ENCODE measurements around the gene SERPINE3.

SERPINE3 gene

DNA sequence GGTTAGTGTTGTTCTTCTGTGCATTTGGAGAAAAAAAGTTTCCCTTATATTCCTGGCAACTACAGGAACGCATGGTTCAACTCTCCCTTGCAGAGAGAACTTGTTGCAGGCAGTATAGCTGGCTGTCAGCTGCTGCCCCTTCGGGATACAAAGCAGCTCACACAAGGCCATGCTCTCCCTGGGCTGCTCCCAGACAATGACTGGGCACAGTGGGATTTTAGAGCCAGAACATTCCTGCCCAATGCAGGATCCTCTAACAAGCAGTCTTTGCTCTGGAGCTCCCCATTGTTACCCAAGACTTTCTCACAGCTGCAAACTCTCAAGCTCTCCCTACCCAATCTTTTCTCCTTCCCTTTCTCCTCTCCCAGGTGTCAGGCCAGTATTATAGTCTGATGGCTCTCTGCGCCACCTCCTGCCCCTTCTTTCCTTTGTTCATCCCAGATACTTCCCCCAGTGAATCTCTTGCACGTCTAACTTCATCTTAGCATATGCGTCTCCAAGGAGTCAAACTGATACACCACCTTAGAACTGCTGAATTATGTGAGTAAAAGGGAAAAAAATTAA is 27.5 kb upstream of the SERPINE3 start:
- Histone ChIP-seq H3K4me1 (ENCODE audit: control insufficient read depth in 1 of 2, insufficient read depth in 2 of 2, low read length in 2 of 2) (no peaks in the 10 kb centered on the region), H3K36me3 (ENCODE audit: control insufficient read depth in 1 of 2, insufficient read depth in 2 of 2, low read length in 2 of 2) (no peaks in the 10 kb centered on the region), H3K27ac (ENCODE audit: low read depth, low read length) (no peak overlapping the region), H3K4me3 (ENCODE audit: low read depth in 1 of 2, low read length in 2 of 2) (no peak overlapping the region), H3K9me3 (ENCODE audit: control insufficient read depth in 1 of 2, low read length in 2 of 2) (no peaks in the 10 kb centered on the region), H3K27me3 (ENCODE audit: control insufficient read depth in 1 of 2, insufficient read depth in 2 of 2, low read length in 2 of 2) (peaks cover 0 to 3% of the 10 kb centered on the region in 2 donors), H3K9ac (ENCODE audit: low read depth in 1 of 2, low read length in 2 of 2) (no peak overlapping the region)

- Histone ChIP-seq H3K27me3 (ENCODE audit: control insufficient read depth in 1 of 2, insufficient read depth in 2 of 2, low read length in 2 of 2) (peaks cover 0 to 3% of the 10 kb centered on the region in 2 donors), H3K4me1 (ENCODE audit: control insufficient read depth in 1 of 2, insufficient read depth in 2 of 2, low read length in 2 of 2) (no peaks in the 10 kb centered on the region), H3K27ac (ENCODE audit: low read depth, low read length) (no peak overlapping the region), H3K9ac (ENCODE audit: low read depth in 1 of 2, low read length in 2 of 2) (no peak overlapping the region), H3K4me3 (ENCODE audit: low read depth in 1 of 2, low read length in 2 of 2) (no peak overlapping the region), H3K9me3 (ENCODE audit: control insufficient read depth in 1 of 2, low read length in 2 of 2) (no peaks in the 10 kb centered on the region), H3K36me3 (ENCODE audit: control insufficient read depth in 1 of 2, insufficient read depth in 2 of 2, low read length in 2 of 2) (no peaks in the 10 kb centered on the region)
Observed at GRCh38 chr13:51313619-51314018, 25.9 kb upstream of the SERPINE3 start.

GRCh38 chr13:51317262-51317661 is 22.2 kb upstream of the SERPINE3 start:
- Histone ChIP-seq H3K27me3 (ENCODE audit: control insufficient read depth in 1 of 2, insufficient read depth in 2 of 2, low read length in 2 of 2) (peaks cover 0 to 3% of the 10 kb centered on the region in 2 donors), H3K36me3 (ENCODE audit: control insufficient read depth in 1 of 2, insufficient read depth in 2 of 2, low read length in 2 of 2) (no peaks in the 10 kb centered on the region), H3K27ac (ENCODE audit: low read depth, low read length) (no peak overlapping the region), H3K4me1 (ENCODE audit: control insufficient read depth in 1 of 2, insufficient read depth in 2 of 2, low read length in 2 of 2) (no peaks in the 10 kb centered on the region), H3K4me3 (ENCODE audit: low read depth in 1 of 2, low read length in 2 of 2) (no peak overlapping the region), H3K9me3 (ENCODE audit: control insufficient read depth in 1 of 2, low read length in 2 of 2) (no peaks in the 10 kb centered on the region), H3K9ac (ENCODE audit: low read depth in 1 of 2, low read length in 2 of 2) (no peak overlapping the region)

- Histone ChIP-seq H3K4me1 (ENCODE audit: control insufficient read depth in 1 of 2, insufficient read depth in 2 of 2, low read length in 2 of 2) (no peaks in the 10 kb centered on the region), H3K27me3 (ENCODE audit: control insufficient read depth in 1 of 2, insufficient read depth in 2 of 2, low read length in 2 of 2) (peaks cover 0 to 3% of the 10 kb centered on the region in 2 donors), H3K9me3 (ENCODE audit: control insufficient read depth in 1 of 2, low read length in 2 of 2) (no peaks in the 10 kb centered on the region), H3K36me3 (ENCODE audit: control insufficient read depth in 1 of 2, insufficient read depth in 2 of 2, low read length in 2 of 2) (no peaks in the 10 kb centered on the region), H3K9ac (ENCODE audit: low read depth in 1 of 2, low read length in 2 of 2) (no peak overlapping the region), H3K27ac (ENCODE audit: low read depth, low read length) (no peak overlapping the region), H3K4me3 (ENCODE audit: low read depth in 1 of 2, low read length in 2 of 2) (no peak overlapping the region)
Observed at GRCh38 chr13:51318015-51318414, 21.5 kb upstream of the SERPINE3 start.

DNA sequence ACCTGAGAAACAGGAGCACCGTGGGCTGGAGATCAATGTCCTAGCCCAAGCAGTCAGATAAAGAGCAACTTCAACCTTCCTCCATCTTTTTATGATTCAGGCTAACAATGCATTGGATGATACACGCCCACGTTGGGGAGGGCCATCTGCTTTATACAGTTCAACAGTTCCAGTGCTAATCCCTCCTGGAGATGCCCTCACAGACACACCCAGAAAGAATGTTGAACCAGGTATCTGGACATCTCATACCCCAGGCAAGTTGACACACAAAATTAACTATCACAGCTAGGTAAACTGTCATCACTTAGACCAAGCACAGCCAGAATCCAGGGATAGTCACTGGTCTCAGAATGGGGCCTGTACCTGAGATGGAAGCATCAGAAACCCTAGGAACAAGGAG is 20.6 kb upstream of the SERPINE3 start:
- H3K9ac ChIP-seq (ENCODE audit: low read depth in 1 of 2, low read length in 2 of 2): no peak overlapping the region
- H3K36me3 ChIP-seq (ENCODE audit: control insufficient read depth in 1 of 2, insufficient read depth in 2 of 2, low read length in 2 of 2): no peaks in the 10 kb centered on the region

GRCh38 chr13:51321836-51322235 is 17.7 kb upstream of the SERPINE3 start:
- no peaks in the 10 kb centered on the region for H3K9me3 ChIP-seq (ENCODE audit: control insufficient read depth in 1 of 2, low read length in 2 of 2)
- no peaks in the 10 kb centered on the region for H3K4me1 ChIP-seq (ENCODE audit: control insufficient read depth in 1 of 2, insufficient read depth in 2 of 2, low read length in 2 of 2)
- no peaks in the 10 kb centered on the region for H3K27me3 ChIP-seq (ENCODE audit: control insufficient read depth in 1 of 2, insufficient read depth in 2 of 2, low read length in 2 of 2)
- no peak overlapping the region for H3K27ac ChIP-seq (ENCODE audit: low read depth, low read length)
- H3K4me3 ChIP-seq (ENCODE audit: low read depth in 1 of 2, low read length in 2 of 2): no peak overlapping the region
- no peak overlapping the region for H3K9ac ChIP-seq (ENCODE audit: low read depth in 1 of 2, low read length in 2 of 2)
- no peaks in the 10 kb centered on the region for H3K36me3 ChIP-seq (ENCODE audit: control insufficient read depth in 1 of 2, insufficient read depth in 2 of 2, low read length in 2 of 2)

More for the DNA sequence above, 20.6 kb upstream of the SERPINE3 start:
- Histone ChIP-seq H3K27ac (ENCODE audit: low read depth, low read length) (no peak overlapping the region), H3K4me3 (ENCODE audit: low read depth in 1 of 2, low read length in 2 of 2) (no peak overlapping the region), H3K9me3 (ENCODE audit: control insufficient read depth in 1 of 2, low read length in 2 of 2) (no peaks in the 10 kb centered on the region), H3K4me1 (ENCODE audit: control insufficient read depth in 1 of 2, insufficient read depth in 2 of 2, low read length in 2 of 2) (no peaks in the 10 kb centered on the region), H3K27me3 (ENCODE audit: control insufficient read depth in 1 of 2, insufficient read depth in 2 of 2, low read length in 2 of 2) (no peaks in the 10 kb centered on the region)

DNA sequence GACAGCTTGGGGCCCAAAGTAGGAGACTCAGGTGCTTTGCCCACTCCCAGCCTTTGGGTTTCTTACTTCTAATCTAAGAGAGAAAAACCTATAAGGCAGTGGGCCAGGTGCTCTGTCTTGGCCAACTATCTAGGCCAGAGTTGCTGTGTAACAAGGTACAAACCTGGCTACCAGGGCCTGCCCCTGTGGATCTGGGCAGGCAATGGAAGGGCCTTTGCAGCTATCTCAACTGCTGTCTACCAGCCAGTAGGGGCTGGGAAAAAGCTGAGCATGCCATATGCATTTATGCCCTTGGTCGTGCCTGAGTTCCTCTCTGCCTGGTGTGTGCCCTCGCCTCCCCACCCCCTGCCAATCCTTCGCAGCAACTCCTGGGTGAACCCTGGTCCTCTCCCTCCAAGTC is 16.7 kb upstream of the SERPINE3 start:
- Histone ChIP-seq H3K27ac (ENCODE audit: low read depth, low read length) (no peak overlapping the region), H3K27me3 (ENCODE audit: control insufficient read depth in 1 of 2, insufficient read depth in 2 of 2, low read length in 2 of 2) (no peaks in the 10 kb centered on the region), H3K4me1 (ENCODE audit: control insufficient read depth in 1 of 2, insufficient read depth in 2 of 2, low read length in 2 of 2) (no peaks in the 10 kb centered on the region), H3K36me3 (ENCODE audit: control insufficient read depth in 1 of 2, insufficient read depth in 2 of 2, low read length in 2 of 2) (no peaks in the 10 kb centered on the region), H3K4me3 (ENCODE audit: low read depth in 1 of 2, low read length in 2 of 2) (no peak overlapping the region), H3K9ac (ENCODE audit: low read depth in 1 of 2, low read length in 2 of 2) (no peak overlapping the region), H3K9me3 (ENCODE audit: control insufficient read depth in 1 of 2, low read length in 2 of 2) (no peaks in the 10 kb centered on the region)

GRCh38 chr13:51323824-51324511 is 15.5 kb upstream of the SERPINE3 start:
- Histone ChIP-seq H3K9ac (ENCODE audit: low read depth in 1 of 2, low read length in 2 of 2) (no peak overlapping the region), H3K27me3 (ENCODE audit: control insufficient read depth in 1 of 2, insufficient read depth in 2 of 2, low read length in 2 of 2) (no peaks in the 10 kb centered on the region), H3K4me3 (ENCODE audit: low read depth in 1 of 2, low read length in 2 of 2) (no peak overlapping the region), H3K36me3 (ENCODE audit: control insufficient read depth in 1 of 2, insufficient read depth in 2 of 2, low read length in 2 of 2) (no peaks in the 10 kb centered on the region), H3K27ac (ENCODE audit: low read depth, low read length) (no peak overlapping the region), H3K9me3 (ENCODE audit: control insufficient read depth in 1 of 2, low read length in 2 of 2) (no peaks in the 10 kb centered on the region), H3K4me1 (ENCODE audit: control insufficient read depth in 1 of 2, insufficient read depth in 2 of 2, low read length in 2 of 2) (no peaks in the 10 kb centered on the region)

- Histone ChIP-seq H3K36me3 (ENCODE audit: control insufficient read depth in 1 of 2, insufficient read depth in 2 of 2, low read length in 2 of 2) (no peaks in the 10 kb centered on the region), H3K9ac (ENCODE audit: low read depth in 1 of 2, low read length in 2 of 2) (no peak overlapping the region), H3K4me1 (ENCODE audit: control insufficient read depth in 1 of 2, insufficient read depth in 2 of 2, low read length in 2 of 2) (no peaks in the 10 kb centered on the region), H3K27ac (ENCODE audit: low read depth, low read length) (no peak overlapping the region), H3K27me3 (ENCODE audit: control insufficient read depth in 1 of 2, insufficient read depth in 2 of 2, low read length in 2 of 2) (no peaks in the 10 kb centered on the region), H3K4me3 (ENCODE audit: low read depth in 1 of 2, low read length in 2 of 2) (no peak overlapping the region), H3K9me3 (ENCODE audit: control insufficient read depth in 1 of 2, low read length in 2 of 2) (no peaks in the 10 kb centered on the region)
Observed at GRCh38 chr13:51324714-51325420, 14.6 kb upstream of the SERPINE3 start.

- Histone ChIP-seq H3K9ac (ENCODE audit: low read depth in 1 of 2, low read length in 2 of 2) (no peak overlapping the region), H3K27me3 (ENCODE audit: control insufficient read depth in 1 of 2, insufficient read depth in 2 of 2, low read length in 2 of 2) (no peaks in the 10 kb centered on the region), H3K4me1 (ENCODE audit: control insufficient read depth in 1 of 2, insufficient read depth in 2 of 2, low read length in 2 of 2) (no peaks in the 10 kb centered on the region), H3K36me3 (ENCODE audit: control insufficient read depth in 1 of 2, insufficient read depth in 2 of 2, low read length in 2 of 2) (no peaks in the 10 kb centered on the region), H3K27ac (ENCODE audit: low read depth, low read length) (no peak overlapping the region), H3K9me3 (ENCODE audit: control insufficient read depth in 1 of 2, low read length in 2 of 2) (no peaks in the 10 kb centered on the region), H3K4me3 (ENCODE audit: low read depth in 1 of 2, low read length in 2 of 2) (no peak overlapping the region)
Observed at GRCh38 chr13:51325837-51326236, 13.7 kb upstream of the SERPINE3 start.

All from duodenal mucosa (tissue), 2 donors.